Endodermal cell (in vitro differentiated cells): ENCODE measurements around the gene ZNF675. TPM values are rescaled to one million over a fixed set of nuclear protein-coding genes. Genes with fewer than 3 reads are reported as not detected.
"Not testable (repeated sequence)": the region's sequence is repeated elsewhere in the genome, so short reads cannot be mapped to it uniquely, and the experiment has no call there.

Experiments used
- DNase-seq: peaks from one replicate; pipeline ENCODE4 v3.0.0-alpha.2; 2017
- H3K27ac ChIP-seq: 2 replicates; pipeline ENCODE4 v1.5.1; 2013; ENCODE audit warnings: mild to moderate bottlenecking, low read depth, low read length, moderate library complexity
- H3K27me3 ChIP-seq: 2 replicates; pipeline ENCODE4 v1.6.1; 2013; ENCODE audit warnings: mild to moderate bottlenecking, low read length, moderate library complexity; ENCODE audit not compliant: insufficient read depth, control insufficient read depth, poor library complexity, severe bottlenecking
- H3K36me3 ChIP-seq: 2 replicates; pipeline ENCODE4 v1.7.0; 2013; ENCODE audit warnings: mild to moderate bottlenecking, low read length, moderate library complexity; ENCODE audit not compliant: control insufficient read depth, insufficient read depth
- H3K4me1 ChIP-seq: one replicate; pipeline ENCODE4 v1.7.0; 2013; ENCODE audit warnings: low read length; ENCODE audit not compliant: control insufficient read depth, insufficient read depth
- H3K4me3 ChIP-seq: 2 replicates; pipeline ENCODE4 v1.5.1; 2013; ENCODE audit warnings: mild to moderate bottlenecking, low read length, moderate library complexity
- H3K9ac ChIP-seq: 2 replicates; pipeline ENCODE4 v1.6.1; 2013; ENCODE audit warnings: mild to moderate bottlenecking, low read length, moderate library complexity; ENCODE audit not compliant: poor library complexity, severe bottlenecking; ENCODE audit errors: extremely low read depth
- H3K9me3 ChIP-seq: 2 replicates; pipeline ENCODE4 v1.6.1; 2013; ENCODE audit warnings: mild to moderate bottlenecking, low read length, moderate library complexity; ENCODE audit not compliant: control insufficient read depth
- H3K27ac Mint-ChIP-seq: 2 replicates; pipeline ENCODE4 v1.8.0; 2020; ENCODE audit warnings: mixed read lengths
- H3K27me3 Mint-ChIP-seq: 2 replicates; pipeline ENCODE4 v1.8.0; 2021; ENCODE audit warnings: mild to moderate bottlenecking, mixed read lengths; ENCODE audit not compliant: insufficient read depth
- H3K36me3 Mint-ChIP-seq: 2 replicates; pipeline ENCODE4 v1.8.0; 2020; ENCODE audit warnings: low read depth, mixed read lengths
- H3K4me1 Mint-ChIP-seq: 2 replicates; pipeline ENCODE4 v1.8.0; 2020; ENCODE audit warnings: mixed read lengths
- H3K4me3 Mint-ChIP-seq: 2 replicates; pipeline ENCODE4 v1.8.0; 2020; ENCODE audit warnings: mild to moderate bottlenecking, moderate library complexity, mixed read lengths
- H3K9me3 Mint-ChIP-seq: 2 replicates; pipeline ENCODE4 v1.8.0; 2020; ENCODE audit warnings: mild to moderate bottlenecking, mixed read lengths
- WGBS, 2 experiments: methylation state at CpG; one replicate each; pipeline versions ENCODE4 v1.1.5 to v1.1.7; 2013; ENCODE audit warnings: missing lambda C conversion rate in 2 of 2, mixed read lengths in 1 of 2; ENCODE audit not compliant: insufficient coverage in 1 of 2, insufficient read length in 1 of 2; 5-methylcytosine and 5-hydroxymethylcytosine counted together
- total RNA-seq, 2 donors: library from RNA; stranded (reverse); fragmentation: NEBNext Ultra II Directional in 1 of 2; extraction: Animal tissue kit (Norgen Biotek cat#: 25700) in 1 of 2; gene quantifications; 2 replicates in 1 of 2; 3 replicates in 1 of 2; pipeline ENCODE4 v1.2.1, GENCODE V29; 2021
- TF ChIP-seq, protein P1 (sequence below): fragments of 200-600 bp; sonication (generic); conservative IDR thresholded peaks from 2 replicates; pipeline ENCODE4 v1.5.0; 2021; ENCODE audit warnings: antibody characterized with exemption, mild to moderate bottlenecking

The ZNF675 gene
- total RNA-seq, 2 donors from 2014 or later: 26.7 to 29.9 TPM

GRCh38 chr19:23673132-23673531 is 13.9 kb downstream of the ZNF675 start:
- WGBS, 2 experiments: 94 to 95% methylated on average over 2 of the region's 2 CpGs
- Histone ChIP-seq H3K4me1 (no peaks in the 10 kb centered on the region), H3K27ac (no peak overlapping the region), H3K27me3 (no peaks in the 10 kb centered on the region), H3K9me3 (peaks cover 41% of the 10 kb centered on the region), H3K9ac (no peak overlapping the region), H3K4me3 (no peak overlapping the region), H3K36me3 (peaks cover 50% of the 10 kb centered on the region)
- peaks cover 22% of the 10 kb centered on the region for H3K9me3 Mint-ChIP-seq
- H3K36me3 Mint-ChIP-seq: peaks cover 57% of the 10 kb centered on the region
- no peak for DNase-seq
- TF ChIP-seq, protein P1, sequence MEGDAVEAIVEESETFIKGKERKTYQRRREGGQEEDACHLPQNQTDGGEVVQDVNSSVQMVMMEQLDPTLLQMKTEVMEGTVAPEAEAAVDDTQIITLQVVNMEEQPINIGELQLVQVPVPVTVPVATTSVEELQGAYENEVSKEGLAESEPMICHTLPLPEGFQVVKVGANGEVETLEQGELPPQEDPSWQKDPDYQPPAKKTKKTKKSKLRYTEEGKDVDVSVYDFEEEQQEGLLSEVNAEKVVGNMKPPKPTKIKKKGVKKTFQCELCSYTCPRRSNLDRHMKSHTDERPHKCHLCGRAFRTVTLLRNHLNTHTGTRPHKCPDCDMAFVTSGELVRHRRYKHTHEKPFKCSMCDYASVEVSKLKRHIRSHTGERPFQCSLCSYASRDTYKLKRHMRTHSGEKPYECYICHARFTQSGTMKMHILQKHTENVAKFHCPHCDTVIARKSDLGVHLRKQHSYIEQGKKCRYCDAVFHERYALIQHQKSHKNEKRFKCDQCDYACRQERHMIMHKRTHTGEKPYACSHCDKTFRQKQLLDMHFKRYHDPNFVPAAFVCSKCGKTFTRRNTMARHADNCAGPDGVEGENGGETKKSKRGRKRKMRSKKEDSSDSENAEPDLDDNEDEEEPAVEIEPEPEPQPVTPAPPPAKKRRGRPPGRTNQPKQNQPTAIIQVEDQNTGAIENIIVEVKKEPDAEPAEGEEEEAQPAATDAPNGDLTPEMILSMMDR: no peak
- no peak overlapping the region for H3K4me3 Mint-ChIP-seq
- H3K4me1 Mint-ChIP-seq: no peaks in the 10 kb centered on the region
- H3K27me3 Mint-ChIP-seq: no peaks in the 10 kb centered on the region
- H3K27ac Mint-ChIP-seq: no peak overlapping the region

GRCh38 chr19:23668606-23669005 is 18.4 kb downstream of the ZNF675 start:
- H3K4me3 ChIP-seq, DNase-seq, H3K27me3 Mint-ChIP-seq, H3K4me3 Mint-ChIP-seq, H3K27ac ChIP-seq, H3K9ac ChIP-seq, H3K27me3 ChIP-seq, H3K4me1 ChIP-seq, H3K27ac Mint-ChIP-seq: not testable (repeated sequence)
- H3K4me1 Mint-ChIP-seq: peaks cover 17% of the 10 kb centered on the region
- peaks cover 39% of the 10 kb centered on the region for H3K9me3 Mint-ChIP-seq
- peaks cover 75% of the 10 kb centered on the region for H3K9me3 ChIP-seq
- peaks cover 76% of the 10 kb centered on the region for H3K36me3 ChIP-seq
- peaks cover 72% of the 10 kb centered on the region for H3K36me3 Mint-ChIP-seq
- 86% methylated on average over 30 of the region's 32 CpGs; no CpG with 5 or more reads in 1 of the 2 experiments for WGBS, 2 experiments

GRCh38 chr19:23665651-23666410 is 21.2 kb downstream of the ZNF675 start:
- H3K27me3 Mint-ChIP-seq: no peaks in the 10 kb centered on the region
- H3K27ac Mint-ChIP-seq: no peak overlapping the region
- Histone ChIP-seq H3K9me3 (peaks cover 82% of the 10 kb centered on the region), H3K4me3 (peak overlapping the region; percentile 56), H3K9ac (no peak overlapping the region), H3K4me1 (no peaks in the 10 kb centered on the region), H3K27ac (no peak overlapping the region), H3K27me3 (no peaks in the 10 kb centered on the region), H3K36me3 (peaks cover 78% of the 10 kb centered on the region)
- H3K36me3 Mint-ChIP-seq: peaks cover 87% of the 10 kb centered on the region
- TF ChIP-seq, protein P1: no peak
- WGBS, 2 experiments: 40 to 88% methylated on average over 1 to 3 of the region's 3 CpGs
- no peak for DNase-seq
- no peak overlapping the region for H3K4me3 Mint-ChIP-seq
- H3K4me1 Mint-ChIP-seq: peaks cover 17% of the 10 kb centered on the region
- peaks cover 61% of the 10 kb centered on the region for H3K9me3 Mint-ChIP-seq

DNA sequence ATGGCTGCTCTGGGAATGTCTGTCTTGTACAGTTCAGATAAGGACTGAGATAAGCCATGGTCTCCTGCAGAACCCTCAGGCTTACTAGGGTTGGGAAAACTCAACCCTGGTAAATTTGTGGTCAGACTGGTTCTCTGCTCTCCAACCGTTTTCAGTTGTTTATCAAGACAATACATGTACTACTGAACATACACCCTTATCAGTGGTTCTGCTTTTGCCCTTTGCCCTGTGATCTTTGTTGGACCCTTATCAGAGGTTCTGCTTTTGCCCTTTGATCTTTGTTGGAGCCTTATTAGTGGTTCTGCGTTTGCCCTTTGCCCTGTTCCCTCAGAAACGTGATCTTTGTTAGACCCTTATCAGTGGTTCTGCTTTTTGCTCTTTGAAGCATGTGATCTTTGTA is 37.2 kb downstream of the ZNF675 start:
- DNase-seq, H3K4me1 ChIP-seq, H3K27me3 Mint-ChIP-seq, H3K27ac Mint-ChIP-seq, H3K27me3 ChIP-seq, H3K4me3 Mint-ChIP-seq, H3K4me1 Mint-ChIP-seq, H3K9ac ChIP-seq, H3K27ac ChIP-seq: not testable (repeated sequence)
- Mint-ChIP-seq H3K36me3 (peaks cover 37% of the 10 kb centered on the region), H3K9me3 (peaks cover 72% of the 10 kb centered on the region)
- Histone ChIP-seq H3K9me3 (peaks cover 82% of the 10 kb centered on the region), H3K36me3 (peaks cover 38% of the 10 kb centered on the region), H3K4me3 (peak overlapping the region; percentile 35)
- 89 to 90% methylated on average over 3 of the region's 3 CpGs for WGBS, 2 experiments

Other genes with a start within 250 kb of the ZNF675 start
- 10 to 100 TPM in 1 of 2 donors, 1 to 10 TPM in 1; 3.5 to 11.3 TPM for gene ZNF681, start 71.7 kb upstream of the ZNF675 start, total RNA-seq
- 1 to 10 TPM in 1 of 2 donors, not detected in 1; 5.8 TPM for gene ZNF726, start 227.7 kb upstream of the ZNF675 start, total RNA-seq